Keratinocyte (primary cell): ENCODE measurements around the gene RAI2. TPM values are rescaled to one million over a fixed set of nuclear protein-coding genes. Genes with fewer than 3 reads are reported as not detected.

Experiments used
- DNase-seq: peaks from one replicate; pipeline ENCODE4 v3.0.0-alpha.2; 2011; ENCODE audit warnings: low read depth, missing footprints, low spot score
- FAIRE-seq: peaks from 2 replicates; lab custom pipeline; 2011; peaks lifted over from hg19 to GRCh38; lab: Jason Lieb, UNC
- H2AFZ ChIP-seq: 2 replicates; pipeline ENCODE4 v1.6.0; 2012; ENCODE audit warnings: low read length, control low read depth, inconsistent platforms; ENCODE audit not compliant: control insufficient read depth
- H3K27ac ChIP-seq: 2 replicates; pipeline ENCODE4 v1.5.1; 2011; ENCODE audit warnings: low read length; ENCODE audit not compliant: control insufficient read depth, insufficient read depth
- H3K27me3 ChIP-seq: 3 replicates; pipeline ENCODE4 v1.6.0; 2011; ENCODE audit warnings: low read length; ENCODE audit not compliant: control insufficient read depth, insufficient read depth; ENCODE audit errors: extremely low read depth
- H3K36me3 ChIP-seq, 2 experiments: 2 replicates in 1 of 2; 3 replicates in 1 of 2; pipeline ENCODE4 v1.5.1; 2011; ENCODE audit warnings: low read length in 2 of 2, mild to moderate bottlenecking in 1 of 2; ENCODE audit not compliant: control insufficient read depth in 2 of 2, insufficient read depth in 2 of 2; ENCODE audit errors: extremely low read depth in 1 of 2
- H3K4me1 ChIP-seq: 3 replicates; pipeline ENCODE4 v1.5.1; 2011; ENCODE audit warnings: low read length; ENCODE audit not compliant: control insufficient read depth, insufficient read depth; ENCODE audit errors: extremely low read depth
- H3K4me2 ChIP-seq: 3 replicates; pipeline ENCODE4 v1.6.0; 2011; ENCODE audit warnings: low read depth, low read length; ENCODE audit not compliant: control insufficient read depth, insufficient read depth; ENCODE audit errors: extremely low read depth
- H3K4me3 ChIP-seq, 3 experiments: fragments of 200-600 bp in 1 of 3; sonication (generic) in 1 of 3; 2 replicates in 2 of 3; 3 replicates in 1 of 3; pipeline ENCODE4 v1.5.1; 2011 to 2016; ENCODE audit warnings: low read length in 3 of 3, mild to moderate bottlenecking in 3 of 3, control low read depth in 2 of 3, inconsistent platforms in 1 of 3, low read depth in 1 of 3, mixed read lengths in 1 of 3, mixed run types in 1 of 3, moderate library complexity in 1 of 3; ENCODE audit not compliant: control insufficient read depth in 2 of 3, insufficient read depth in 2 of 3; ENCODE audit errors: extremely low read depth in 1 of 3
- H3K79me2 ChIP-seq: 2 replicates; pipeline ENCODE4 v1.6.0; 2012; ENCODE audit warnings: low read length; ENCODE audit not compliant: control insufficient read depth, insufficient read depth
- H3K9ac ChIP-seq: 3 replicates; pipeline ENCODE4 v1.6.0; 2011; ENCODE audit warnings: low read length; ENCODE audit not compliant: control insufficient read depth, insufficient read depth; ENCODE audit errors: extremely low read depth
- H3K9me1 ChIP-seq: 3 replicates; pipeline ENCODE4 v1.6.0; 2011; ENCODE audit warnings: low read length; ENCODE audit not compliant: control insufficient read depth, insufficient read depth; ENCODE audit errors: extremely low read depth
- H3K9me3 ChIP-seq: 2 replicates; pipeline ENCODE4 v1.5.1; 2012; ENCODE audit warnings: low read depth, low read length; ENCODE audit not compliant: control insufficient read depth
- H4K20me1 ChIP-seq: 3 replicates; pipeline ENCODE4 v1.6.0; 2011; ENCODE audit warnings: low read length; ENCODE audit not compliant: control insufficient read depth, insufficient read depth; ENCODE audit errors: extremely low read depth
- EZH2 ChIP-seq: IDR thresholded peaks from one replicate; pipeline ENCODE4 v1.6.1; 2012; ENCODE audit warnings: inconsistent platforms, mild to moderate bottlenecking, low read length, moderate library complexity
- dilution Hi-C: fragments of 300-500 bp; cut with MboI; formaldehyde crosslinking; loops from one replicate; pipeline ENCODE4 v1.7.0; 2020; ENCODE audit warnings: low sequenced_read_pairs; ENCODE audit not compliant: extremely low pct_ligation_motif_present
- polyA plus RNA-seq, 5 experiments: library from polyadenylated mRNA; depleted of rRNA in 3 of 5; stranded (reverse) in 3 of 5; stranded (forward) in 1 of 5; unstranded in 1 of 5; fragments of >200 nt; gene quantifications; 1 replicate in 1 of 5; 2 replicates in 3 of 5; 3 replicates in 1 of 5; pipeline versions ENCODE4 v1.2.1 to v1.2.3, GENCODE V29; 2011 to 2012; ENCODE audit warnings: missing spikeins in 2 of 5, low read depth in 1 of 5, low replicate concordance in 1 of 5
- TF ChIP-seq, protein P1 (sequence below), 3 experiments: IDR thresholded peaks in 1 of 3; conservative IDR thresholded peaks in 1 of 3; optimal IDR thresholded peaks in 1 of 3; 2 replicates in 2 of 3; 3 replicates in 1 of 3; pipeline versions ENCODE3 to v1.5.1; 2011; ENCODE audit warnings: low read length in 3 of 3, mild to moderate bottlenecking in 3 of 3, moderate library complexity in 2 of 3, control low read depth in 1 of 3, inconsistent platforms in 1 of 3; ENCODE audit not compliant: insufficient read depth in 2 of 3; ENCODE audit errors: extremely low read depth in 1 of 3

RAI2 gene
- polyA plus RNA-seq, 1 donor (not counting 4 experiments of a cell fraction or from before 2014, with no cell fraction given): not detected

DNA sequence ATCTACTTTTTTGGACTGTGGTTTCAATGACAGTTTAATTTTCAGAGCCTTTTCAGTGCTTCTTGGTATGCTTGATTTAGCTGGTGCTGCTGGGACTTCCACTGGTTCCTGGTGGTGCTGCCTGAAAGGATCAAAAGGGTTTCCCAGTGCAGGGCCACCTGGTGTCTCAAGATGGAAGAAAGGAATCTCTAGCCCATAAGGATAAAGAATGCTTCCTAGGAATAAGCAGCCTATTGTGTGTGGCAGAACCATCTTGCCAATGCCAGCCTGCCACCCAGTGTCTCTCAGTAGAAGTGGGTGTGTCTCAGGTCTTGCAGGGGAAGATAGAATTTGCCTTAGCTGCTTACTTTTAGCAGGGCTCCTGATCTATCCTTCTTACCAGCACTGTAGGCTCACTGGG, 15.0 kb upstream of the RAI2 start:
- no peak overlapping the region for H3K27ac ChIP-seq
- H3K9me1 ChIP-seq: no peaks in the 10 kb centered on the region
- no peak for DNase-seq
- H2AFZ ChIP-seq: no peak overlapping the region
- FAIRE-seq: no peak
- H3K36me3 ChIP-seq: no peaks in the 10 kb centered on the region
- no peaks in the 10 kb centered on the region for H3K79me2 ChIP-seq
- H3K4me3 ChIP-seq: no peak overlapping the region
- no peaks in the 10 kb centered on the region for H3K4me1 ChIP-seq
- dilution Hi-C loops: no loop called here
- no peak for TF ChIP-seq EZH2
- TF ChIP-seq, protein P1, sequence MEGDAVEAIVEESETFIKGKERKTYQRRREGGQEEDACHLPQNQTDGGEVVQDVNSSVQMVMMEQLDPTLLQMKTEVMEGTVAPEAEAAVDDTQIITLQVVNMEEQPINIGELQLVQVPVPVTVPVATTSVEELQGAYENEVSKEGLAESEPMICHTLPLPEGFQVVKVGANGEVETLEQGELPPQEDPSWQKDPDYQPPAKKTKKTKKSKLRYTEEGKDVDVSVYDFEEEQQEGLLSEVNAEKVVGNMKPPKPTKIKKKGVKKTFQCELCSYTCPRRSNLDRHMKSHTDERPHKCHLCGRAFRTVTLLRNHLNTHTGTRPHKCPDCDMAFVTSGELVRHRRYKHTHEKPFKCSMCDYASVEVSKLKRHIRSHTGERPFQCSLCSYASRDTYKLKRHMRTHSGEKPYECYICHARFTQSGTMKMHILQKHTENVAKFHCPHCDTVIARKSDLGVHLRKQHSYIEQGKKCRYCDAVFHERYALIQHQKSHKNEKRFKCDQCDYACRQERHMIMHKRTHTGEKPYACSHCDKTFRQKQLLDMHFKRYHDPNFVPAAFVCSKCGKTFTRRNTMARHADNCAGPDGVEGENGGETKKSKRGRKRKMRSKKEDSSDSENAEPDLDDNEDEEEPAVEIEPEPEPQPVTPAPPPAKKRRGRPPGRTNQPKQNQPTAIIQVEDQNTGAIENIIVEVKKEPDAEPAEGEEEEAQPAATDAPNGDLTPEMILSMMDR (optimal IDR thresholded peaks at IDR 0.05 in 1 of 3, IDR thresholded peaks at IDR 0.05 in 1 of 3, conservative IDR thresholded peaks at IDR 0.05 in 1 of 3; ENCODE audit: extremely low read depth in 1 of 3, insufficient read depth in 2 of 3, low read length in 3 of 3): peak in 1 of 3 experiments; percentile 11
- H4K20me1 ChIP-seq: no peaks in the 10 kb centered on the region
- no peaks in the 10 kb centered on the region for H3K27me3 ChIP-seq
- H3K4me2 ChIP-seq: no peak overlapping the region
- no peaks in the 10 kb centered on the region for H3K9me3 ChIP-seq
- no peak overlapping the region for H3K9ac ChIP-seq

GRCh38 chrX:17869580-17869979, 8.5 kb upstream of the RAI2 start:
- TF ChIP-seq, protein P1 (optimal IDR thresholded peaks at IDR 0.05 in 1 of 3, IDR thresholded peaks at IDR 0.05 in 1 of 3, conservative IDR thresholded peaks at IDR 0.05 in 1 of 3; ENCODE audit: extremely low read depth in 1 of 3, insufficient read depth in 2 of 3, low read length in 3 of 3): no peak
- TF ChIP-seq EZH2: no peak
- Histone ChIP-seq H3K27me3 (no peaks in the 10 kb centered on the region), H4K20me1 (no peaks in the 10 kb centered on the region), H3K79me2 (no peaks in the 10 kb centered on the region), H3K4me2 (no peak overlapping the region), H2AFZ (no peak overlapping the region), H3K27ac (no peak overlapping the region), H3K36me3 (no peaks in the 10 kb centered on the region), H3K4me3 (no peak overlapping the region), H3K4me1 (no peaks in the 10 kb centered on the region), H3K9me1 (no peaks in the 10 kb centered on the region), H3K9me3 (no peaks in the 10 kb centered on the region), H3K9ac (no peak overlapping the region)
- no peak for DNase-seq
- FAIRE-seq: no peak
- dilution Hi-C loops: no loop called here
